CD14-positive monocyte (primary cell): Measurements from ENCODE around the gene MRGPRE. TPM values are rescaled to one million over a fixed set of nuclear protein-coding genes. Genes with fewer than 3 reads are reported as not detected.

Experiments
- DNase-seq, 3 donors: peaks; one replicate each; pipeline ENCODE4 v3.0.0-alpha.2; 2011 to 2022
- H2AFZ ChIP-seq: 2 replicates; pipeline ENCODE4 v1.6.0; 2012; ENCODE audit warnings: mild to moderate bottlenecking, low read depth, low read length, inconsistent platforms; ENCODE audit not compliant: insufficient read depth, poor library complexity, severe bottlenecking
- H3K27ac ChIP-seq, 2 donors: 1 replicate in 1 of 2; 2 replicates in 1 of 2; pipeline ENCODE4 v1.5.1; 2012 to 2013; ENCODE audit warnings: low read length in 2 of 2, control low read depth in 1 of 2, inconsistent platforms in 1 of 2, low read depth in 1 of 2, mild to moderate bottlenecking in 1 of 2
- H3K27me3 ChIP-seq, 2 donors: one replicate each; pipeline versions ENCODE4 v1.6.0 to v1.6.1; 2011 to 2013; ENCODE audit warnings: low read length in 2 of 2; ENCODE audit not compliant: control insufficient read depth in 2 of 2, insufficient read depth in 2 of 2
- H3K36me3 ChIP-seq, 2 donors: replicated peaks in 1 of 2; 1 replicate in 1 of 2; 2 replicates in 1 of 2; pipeline versions ENCODE4 v1.5.1 to v1.6.1; 2012 to 2013; ENCODE audit warnings: low read length in 2 of 2, control low read depth in 1 of 2, inconsistent platforms in 1 of 2, mild to moderate bottlenecking in 1 of 2; ENCODE audit not compliant: insufficient read depth in 2 of 2, control insufficient read depth in 1 of 2
- H3K4me1 ChIP-seq, 2 donors: 1 replicate in 1 of 2; 2 replicates in 1 of 2; pipeline versions ENCODE4 v1.5.1 to v1.6.1; 2012 to 2013; ENCODE audit warnings: low read length in 2 of 2, control low read depth in 1 of 2, inconsistent platforms in 1 of 2, mild to moderate bottlenecking in 1 of 2, moderate library complexity in 1 of 2; ENCODE audit not compliant: insufficient read depth in 2 of 2, control insufficient read depth in 1 of 2
- H3K4me2 ChIP-seq: replicated peaks from 2 replicates; pipeline ENCODE3; 2012; ENCODE audit warnings: low read length, moderate library complexity, mild to moderate bottlenecking; ENCODE audit not compliant: poor library complexity, severe bottlenecking; ENCODE audit errors: extremely low read depth
- H3K4me3 ChIP-seq, 3 experiments: fragments of 200-600 bp in 1 of 3; sonication (generic) in 1 of 3; replicated peaks in 1 of 3; 1 replicate in 2 of 3; 2 replicates in 1 of 3; pipeline ENCODE4 v1.5.1; 2011 to 2013; ENCODE audit warnings: low read length in 3 of 3, mild to moderate bottlenecking in 3 of 3, control low read depth in 2 of 3, low read depth in 2 of 3, inconsistent platforms in 1 of 3, moderate library complexity in 1 of 3
- H3K79me2 ChIP-seq: 2 replicates; pipeline ENCODE4 v1.6.0; 2012; ENCODE audit warnings: mild to moderate bottlenecking, control low read depth, inconsistent platforms, low read length, moderate library complexity; ENCODE audit not compliant: insufficient read depth
- H3K9ac ChIP-seq: 2 replicates; pipeline ENCODE4 v1.6.0; 2017; ENCODE audit warnings: low read length, mild to moderate bottlenecking; ENCODE audit not compliant: insufficient read depth, poor library complexity, severe bottlenecking
- H3K9me3 ChIP-seq, 2 donors: replicated peaks in 1 of 2; 1 replicate in 1 of 2; 2 replicates in 1 of 2; pipeline versions ENCODE4 v1.5.1 to v1.6.1; 2012 to 2013; ENCODE audit warnings: low read length in 2 of 2, control low read depth in 1 of 2; ENCODE audit not compliant: control insufficient read depth in 1 of 2, insufficient read depth in 1 of 2
- H4K20me1 ChIP-seq: 2 replicates; pipeline ENCODE4 v1.6.0; 2012; ENCODE audit warnings: mild to moderate bottlenecking, low read length, control low read depth, moderate library complexity; ENCODE audit not compliant: insufficient read depth
- H3K27ac Mint-ChIP-seq, 7 donors: one replicate each; pipeline ENCODE4 v1.8.0; 2020; ENCODE audit warnings: mild to moderate bottlenecking in 7 of 7, mixed read lengths in 7 of 7, moderate library complexity in 6 of 7, inconsistent platforms in 2 of 7
- H3K27me3 Mint-ChIP-seq, 3 donors: one replicate each; pipeline ENCODE4 v1.8.0; 2021 to 2022; ENCODE audit warnings: low read depth in 3 of 3, mild to moderate bottlenecking in 3 of 3, mixed read lengths in 3 of 3, moderate library complexity in 3 of 3, inconsistent platforms in 1 of 3
- H3K36me3 Mint-ChIP-seq, 2 donors: one replicate each; pipeline ENCODE4 v1.8.0; 2020; ENCODE audit warnings: mixed read lengths in 2 of 2, inconsistent platforms in 1 of 2, mild to moderate bottlenecking in 1 of 2
- H3K4me1 Mint-ChIP-seq: one replicate; pipeline ENCODE4 v1.8.0; 2020; ENCODE audit warnings: mild to moderate bottlenecking, mixed read lengths
- H3K4me3 Mint-ChIP-seq, 2 donors: one replicate each; pipeline ENCODE4 v1.8.0; 2020; ENCODE audit warnings: mild to moderate bottlenecking in 2 of 2, mixed read lengths in 2 of 2, moderate library complexity in 1 of 2
- H3K9me3 Mint-ChIP-seq, 7 donors: one replicate each; pipeline ENCODE4 v1.8.0; 2020 to 2022; ENCODE audit warnings: mixed read lengths in 7 of 7, mild to moderate bottlenecking in 6 of 7, moderate library complexity in 6 of 7, inconsistent platforms in 2 of 7
- CTCF ChIP-seq: fragments of 200-600 bp; IDR thresholded peaks from one replicate; pipeline ENCODE4 v1.8.0; 2022; ENCODE audit warnings: antibody characterized with exemption, mild to moderate bottlenecking
- WGBS: methylation state at CpG from one replicate; pipeline ENCODE4 v1.1.5; 2013; ENCODE audit warnings: missing lambda C conversion rate; ENCODE audit not compliant: insufficient coverage; 5-methylcytosine and 5-hydroxymethylcytosine counted together
- intact Hi-C, 2 donors: fragments of 100-400 bp; cut with micrococcal nuclease; formaldehyde crosslinking; loops; one replicate each; pipeline versions ENCODE4 v1.15.0 to v1.15.1; 2023
- polyA plus RNA-seq, 3 donors: library from polyadenylated mRNA; depleted of rRNA in 1 of 3; unstranded in 2 of 3; stranded (reverse) in 1 of 3; fragments of 300-500 nt in 2 of 3; fragments of >200 nt in 1 of 3; fragmentation: Illumina TruSeq in 2 of 3; gene quantifications; 1 replicate in 2 of 3; 2 replicates in 1 of 3; pipeline ENCODE4 v1.2.3, GENCODE V29; 2012 to 2021

The MRGPRE gene
- polyA plus RNA-seq, 3 donors: not detected

- Mint-ChIP-seq H3K27ac (no peak overlapping the region), H3K27me3 (peaks cover 2 to 11% (median 4%) of the 10 kb centered on the region in 3 donors), H3K4me3 (no peak overlapping the region), H3K36me3 (no peaks in the 10 kb centered on the region), H3K9me3 (peaks cover 0 to 15% (median 3%) of the 10 kb centered on the region in 7 donors), H3K4me1 (no peaks in the 10 kb centered on the region)
- H3K27ac ChIP-seq: no peak overlapping the region
- H3K27me3 ChIP-seq: peaks cover 2 to 6% of the 10 kb centered on the region in 2 donors
- no peak overlapping the region for H3K9ac ChIP-seq
- no peaks in the 10 kb centered on the region for H4K20me1 ChIP-seq
- H3K36me3 ChIP-seq: no peaks in the 10 kb centered on the region
- H3K79me2 ChIP-seq: no peaks in the 10 kb centered on the region
- no peak overlapping the region for H3K4me2 ChIP-seq
- no peak for DNase-seq
- no peak for TF ChIP-seq CTCF
- no peak overlapping the region for H3K4me3 ChIP-seq
- H2AFZ ChIP-seq: no peak overlapping the region
- H3K9me3 ChIP-seq: no peaks in the 10 kb centered on the region
- 100% methylated on average over 1 of the region's 1 CpG for WGBS
- intact Hi-C loops: no loop called here
- no peaks in the 10 kb centered on the region for H3K4me1 ChIP-seq
Observed at GRCh38 chr11:3243880-3244279, 11.7 kb upstream of the MRGPRE start.

GRCh38 chr11:3237119-3237518 is 4.9 kb upstream of the MRGPRE start:
- H3K4me1 Mint-ChIP-seq: no peaks in the 10 kb centered on the region
- intact Hi-C loops: no loop called here

More at GRCh38 chr11:3237119-3237518, 4.9 kb upstream of the MRGPRE start:
- Histone ChIP-seq H2AFZ (no peak overlapping the region), H3K27me3 (no peaks in the 10 kb centered on the region), H3K9me3 (no peaks in the 10 kb centered on the region), H3K36me3 (no peaks in the 10 kb centered on the region), H3K27ac (no peak overlapping the region), H4K20me1 (no peaks in the 10 kb centered on the region), H3K4me2 (no peak overlapping the region), H3K79me2 (no peaks in the 10 kb centered on the region), H3K4me3 (no peak overlapping the region), H3K4me1 (no peaks in the 10 kb centered on the region), H3K9ac (no peak overlapping the region)
- Mint-ChIP-seq H3K27ac (no peak overlapping the region), H3K4me3 (no peak overlapping the region), H3K36me3 (no peaks in the 10 kb centered on the region), H3K9me3 (peaks cover 0 to 2% (median 0%) of the 10 kb centered on the region in 7 donors), H3K27me3 (peaks cover 0 to 23% (median 6%) of the 10 kb centered on the region in 3 donors)
- no peak for DNase-seq
- 80% methylated on average over 1 of the region's 2 CpGs for WGBS
- TF ChIP-seq CTCF: no peak
